Chondrocyte (in vitro differentiated cells): ENCODE data around the gene KRT39. TPM values are rescaled to one million over a fixed set of nuclear protein-coding genes. Genes with fewer than 3 reads are reported as not detected.
A peak's percentile ranks its signal among the peaks of the same experiment; 100 is the strongest.

Experiments
- DNase-seq: peaks from one replicate; pipeline ENCODE4 v3.0.0; 2021; ENCODE audit warnings: mixed read lengths, low spot score
- H3K27ac Mint-ChIP-seq: one replicate; pipeline ENCODE4 v1.8.0; 2021; ENCODE audit warnings: mild to moderate bottlenecking, moderate library complexity, mixed read lengths; ENCODE audit not compliant: unreplicated experiment
- H3K27me3 Mint-ChIP-seq: 2 replicates; pipeline ENCODE4 v1.8.0; 2021; ENCODE audit warnings: low read depth, mixed read lengths
- H3K36me3 Mint-ChIP-seq: 2 replicates; pipeline ENCODE4 v1.8.0; 2021; ENCODE audit warnings: low read depth, mixed read lengths
- H3K4me1 Mint-ChIP-seq: 2 replicates; pipeline ENCODE4 v1.8.0; 2021; ENCODE audit warnings: low read depth, mild to moderate bottlenecking, mixed read lengths
- H3K4me3 Mint-ChIP-seq: one replicate; pipeline ENCODE4 v1.8.0; 2021; ENCODE audit warnings: mild to moderate bottlenecking, moderate library complexity, mixed read lengths; ENCODE audit not compliant: unreplicated experiment
- H3K9me3 Mint-ChIP-seq: 2 replicates; pipeline ENCODE4 v1.8.0; 2021; ENCODE audit warnings: low read depth, mixed read lengths
- total RNA-seq: library from RNA; stranded (reverse); gene quantifications from 3 replicates; pipeline ENCODE4 v1.2.1, GENCODE V29; 2021
- TF ChIP-seq, protein P1 (sequence below): fragments of 200-600 bp; sonication (generic); IDR thresholded peaks from 2 replicates; pipeline ENCODE4 v1.5.0; 2021; ENCODE audit warnings: antibody characterized with exemption, mild to moderate bottlenecking, moderate library complexity

The KRT39 gene
- total RNA-seq, 1 donor from 2014 or later, result not detected

DNA sequence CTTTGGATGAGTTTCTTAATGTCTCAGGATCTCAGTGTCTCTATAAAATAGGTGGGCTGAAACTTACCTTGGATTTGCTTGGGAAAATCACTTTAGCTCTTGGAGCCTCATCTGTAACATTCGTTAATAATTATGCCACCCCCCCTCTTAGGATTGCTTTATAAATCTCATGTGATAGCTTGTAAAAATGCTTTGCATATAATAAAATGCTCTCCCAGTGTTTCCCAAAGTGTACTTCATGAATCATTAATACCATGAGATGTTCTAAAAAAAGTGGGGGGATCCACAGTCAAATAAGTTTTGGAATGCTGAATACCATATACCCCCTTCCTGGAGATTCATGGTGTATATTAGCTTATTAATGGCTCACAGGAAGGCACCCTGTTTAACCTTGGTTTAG lies 5.2 kb downstream of the KRT39 start:
- Mint-ChIP-seq H3K27ac (no peak overlapping the region), H3K4me1 (peaks cover 17% of the 10 kb centered on the region), H3K36me3 (no peaks in the 10 kb centered on the region), H3K4me3 (no peak overlapping the region), H3K27me3 (no peaks in the 10 kb centered on the region), H3K9me3 (peaks cover 13% of the 10 kb centered on the region)
- DNase-seq, result no peak
- TF ChIP-seq, protein P1, sequence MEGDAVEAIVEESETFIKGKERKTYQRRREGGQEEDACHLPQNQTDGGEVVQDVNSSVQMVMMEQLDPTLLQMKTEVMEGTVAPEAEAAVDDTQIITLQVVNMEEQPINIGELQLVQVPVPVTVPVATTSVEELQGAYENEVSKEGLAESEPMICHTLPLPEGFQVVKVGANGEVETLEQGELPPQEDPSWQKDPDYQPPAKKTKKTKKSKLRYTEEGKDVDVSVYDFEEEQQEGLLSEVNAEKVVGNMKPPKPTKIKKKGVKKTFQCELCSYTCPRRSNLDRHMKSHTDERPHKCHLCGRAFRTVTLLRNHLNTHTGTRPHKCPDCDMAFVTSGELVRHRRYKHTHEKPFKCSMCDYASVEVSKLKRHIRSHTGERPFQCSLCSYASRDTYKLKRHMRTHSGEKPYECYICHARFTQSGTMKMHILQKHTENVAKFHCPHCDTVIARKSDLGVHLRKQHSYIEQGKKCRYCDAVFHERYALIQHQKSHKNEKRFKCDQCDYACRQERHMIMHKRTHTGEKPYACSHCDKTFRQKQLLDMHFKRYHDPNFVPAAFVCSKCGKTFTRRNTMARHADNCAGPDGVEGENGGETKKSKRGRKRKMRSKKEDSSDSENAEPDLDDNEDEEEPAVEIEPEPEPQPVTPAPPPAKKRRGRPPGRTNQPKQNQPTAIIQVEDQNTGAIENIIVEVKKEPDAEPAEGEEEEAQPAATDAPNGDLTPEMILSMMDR, result no peak

DNA sequence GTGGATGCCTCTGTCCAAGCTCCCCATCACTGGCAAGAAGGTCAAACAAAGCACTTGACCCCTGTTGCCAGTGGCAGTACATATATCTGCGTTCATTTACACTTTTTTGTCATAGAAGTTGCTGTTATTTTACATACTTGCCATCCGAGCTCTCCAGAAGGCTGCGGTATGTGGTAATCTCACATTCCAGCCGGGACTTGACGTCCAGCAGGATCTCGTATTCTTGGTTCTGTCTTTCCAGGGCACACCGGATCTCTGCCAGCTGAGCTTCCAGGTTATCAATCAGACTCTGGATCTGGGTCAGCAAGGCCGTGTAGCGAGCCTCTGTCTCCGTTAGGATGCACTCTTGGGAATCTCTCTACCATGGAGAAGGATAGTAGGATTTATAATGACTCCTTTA lies 6.6 kb downstream of the KRT39 start:
- Mint-ChIP-seq H3K4me3 (no peak overlapping the region), H3K4me1 (peaks cover 25% of the 10 kb centered on the region), H3K9me3 (peaks cover 2% of the 10 kb centered on the region), H3K27ac (no peak overlapping the region), H3K27me3 (no peaks in the 10 kb centered on the region), H3K36me3 (no peaks in the 10 kb centered on the region)
- no peak for DNase-seq
- TF ChIP-seq, protein P1, result no peak

DNA sequence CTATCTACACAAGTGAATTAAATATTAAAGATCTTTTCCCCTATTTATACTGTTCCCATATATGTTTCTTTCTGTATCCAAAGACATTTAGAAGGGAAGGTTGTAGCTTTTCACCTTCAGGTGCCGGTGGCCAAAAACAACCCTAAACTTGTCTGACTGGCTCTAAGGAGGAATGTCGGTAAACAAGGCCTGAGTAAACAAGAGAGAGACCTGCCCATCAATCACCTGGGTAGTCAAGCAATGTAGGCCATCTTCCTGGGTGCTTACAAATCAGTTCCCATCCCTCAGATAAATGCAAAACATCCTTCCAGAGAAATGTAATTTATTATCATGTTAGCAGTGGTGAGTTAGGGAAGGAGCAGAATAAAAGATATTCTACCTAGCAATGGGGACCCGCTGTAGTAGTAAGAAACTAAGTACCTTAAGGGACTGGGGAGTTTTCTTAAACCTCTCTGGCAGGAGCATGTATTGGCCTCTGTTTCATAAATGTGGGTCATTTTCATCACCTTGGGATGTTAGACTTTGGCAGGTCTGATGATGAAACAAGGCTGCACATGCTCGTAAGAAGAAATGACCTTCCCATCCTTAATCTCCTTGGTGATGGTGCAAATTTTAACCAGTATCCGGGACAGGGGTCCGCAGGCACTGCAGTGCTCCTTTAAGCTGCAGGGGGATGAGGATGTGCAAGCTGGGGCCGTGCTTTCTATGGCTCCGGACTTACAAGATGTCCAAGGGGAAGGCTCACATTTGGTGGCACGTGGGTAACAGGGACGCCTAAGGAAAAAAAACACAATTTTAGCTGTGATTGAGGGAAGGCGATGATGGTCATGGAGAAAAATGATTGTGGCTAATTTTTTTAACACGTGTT lies 8.4 kb downstream of the KRT39 start:
- peaks cover 26% of the 10 kb centered on the region for H3K4me1 Mint-ChIP-seq
- H3K27me3 Mint-ChIP-seq, result no peaks in the 10 kb centered on the region
- no peak overlapping the region for H3K27ac Mint-ChIP-seq
- DNase-seq, result no peak
- no peak overlapping the region for H3K4me3 Mint-ChIP-seq
- H3K9me3 Mint-ChIP-seq, result peaks cover 2% of the 10 kb centered on the region
- TF ChIP-seq, protein P1, result no peak
- H3K36me3 Mint-ChIP-seq, result no peaks in the 10 kb centered on the region

DNA sequence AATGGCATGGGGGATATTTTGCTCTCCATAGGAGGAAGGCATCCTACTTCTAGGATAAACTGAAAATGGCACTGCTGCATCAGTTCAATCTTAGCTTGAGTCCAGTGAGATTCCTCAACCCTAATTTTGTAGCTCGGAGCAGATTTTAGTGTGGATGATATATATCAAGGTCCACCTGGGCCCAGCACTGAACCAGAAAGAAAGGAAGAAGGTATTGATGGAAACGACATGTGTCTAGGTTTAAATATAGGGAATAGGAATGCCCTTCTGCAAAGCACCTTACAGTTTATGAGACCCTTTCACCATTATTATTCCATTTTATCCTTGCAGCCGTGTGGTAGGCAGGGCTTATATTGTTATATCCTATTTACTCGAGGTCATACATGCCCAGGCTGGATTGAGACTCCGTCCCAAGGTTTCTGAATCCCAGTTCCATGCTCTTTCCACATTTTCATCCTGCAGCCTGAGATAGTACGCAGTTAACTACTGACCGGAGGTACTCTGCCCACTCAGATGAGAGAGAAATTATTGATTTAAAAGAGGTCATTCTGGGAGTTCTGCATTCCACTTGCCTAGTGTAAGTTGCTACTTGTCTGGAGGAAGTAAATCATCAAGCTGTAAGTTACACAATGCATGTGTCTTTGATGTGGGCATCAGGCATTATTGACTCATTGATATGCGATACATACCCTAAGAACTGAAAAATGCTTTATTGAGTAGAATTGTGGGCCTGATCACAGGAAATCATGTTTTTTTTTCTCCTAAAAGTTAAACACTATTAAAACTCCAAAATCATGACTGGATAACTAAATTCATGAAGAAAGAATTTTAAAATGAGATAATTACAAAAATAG lies 10.1 kb downstream of the KRT39 start:
- TF ChIP-seq, protein P1, result no peak
- H3K27me3 Mint-ChIP-seq, result no peaks in the 10 kb centered on the region
- no peak for DNase-seq
- no peak overlapping the region for H3K4me3 Mint-ChIP-seq
- peak overlapping the region; percentile 0 for H3K27ac Mint-ChIP-seq
- H3K4me1 Mint-ChIP-seq, result peaks cover 37% of the 10 kb centered on the region
- H3K36me3 Mint-ChIP-seq, result no peaks in the 10 kb centered on the region
- H3K9me3 Mint-ChIP-seq, result no peaks in the 10 kb centered on the region

DNA sequence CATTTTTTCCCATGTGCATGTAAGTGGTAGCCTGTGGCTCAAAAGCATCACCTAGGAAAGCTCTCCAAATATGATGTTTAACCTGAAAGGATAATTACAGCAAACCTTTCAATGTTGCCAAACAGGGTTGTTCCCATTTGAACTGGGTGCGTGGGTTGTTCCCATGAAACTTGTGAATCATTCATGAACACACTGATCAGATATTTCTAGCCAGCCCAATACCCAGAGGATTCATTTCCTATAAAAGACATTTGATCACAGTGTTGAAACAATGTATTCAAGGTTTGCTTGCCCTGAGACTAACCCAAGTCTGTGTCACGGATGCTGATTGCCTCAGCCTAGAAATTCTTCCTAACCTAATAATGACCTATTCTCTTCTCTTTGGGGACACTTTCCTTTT lies 12.9 kb downstream of the KRT39 start:
- no peak overlapping the region for H3K4me3 Mint-ChIP-seq
- no peak for DNase-seq
- TF ChIP-seq, protein P1, result no peak
- H3K4me1 Mint-ChIP-seq, result peaks cover 37% of the 10 kb centered on the region
- H3K27me3 Mint-ChIP-seq, result peaks cover 9% of the 10 kb centered on the region
- H3K36me3 Mint-ChIP-seq, result no peaks in the 10 kb centered on the region
- H3K9me3 Mint-ChIP-seq, result no peaks in the 10 kb centered on the region
- no peak overlapping the region for H3K27ac Mint-ChIP-seq
